AG08396 (cell line): ENCODE data around the gene TTC9B.
"Not testable (repeated sequence)": the region's sequence is repeated elsewhere in the genome, so short reads cannot be mapped to it uniquely, and the experiment has no call there.

Experiments used
- DNase-seq: peaks from one replicate; pipeline ENCODE4 v3.0.0; 2012; ENCODE audit warnings: low spot score, mixed read lengths

TTC9B gene

GRCh38 chr19:40214936-40215335 lies 3.2 kb downstream of the TTC9B start:
- DNase-seq, result no peak

- DNase-seq, result no peak
These were observed 4.2 kb downstream of the TTC9B start for GRCh38 chr19:40213882-40214570.

DNA sequence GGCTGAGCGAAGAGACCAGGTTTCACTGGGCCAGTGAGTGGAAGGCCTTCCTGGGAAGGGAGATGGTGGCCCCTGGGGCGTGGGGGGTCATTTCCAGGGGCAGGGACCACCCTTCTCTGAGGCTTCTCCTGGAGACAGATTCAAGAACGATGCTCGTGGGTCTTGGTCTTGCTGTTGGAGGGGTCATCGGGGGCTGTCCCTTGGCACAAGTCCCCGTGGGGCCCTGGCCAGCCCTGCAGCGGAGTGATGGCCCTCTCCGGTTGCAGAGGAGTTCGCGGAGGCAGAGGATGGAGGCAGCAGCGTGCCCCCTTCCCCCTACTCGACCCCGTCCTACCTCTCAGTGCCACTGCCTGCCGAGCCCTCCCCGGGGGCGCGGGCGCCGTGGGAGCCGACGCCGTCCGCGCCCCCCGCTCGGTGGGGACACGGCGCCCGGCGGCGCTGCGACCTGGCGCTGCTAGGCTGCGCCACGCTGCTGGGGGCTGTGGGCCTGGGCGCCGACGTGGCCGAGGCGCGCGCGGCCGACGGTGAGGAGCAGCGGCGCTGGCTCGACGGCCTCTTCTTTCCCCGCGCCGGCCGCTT lies 4.8 kb downstream of the TTC9B start:
- DNase-seq, result no peak

DNA sequence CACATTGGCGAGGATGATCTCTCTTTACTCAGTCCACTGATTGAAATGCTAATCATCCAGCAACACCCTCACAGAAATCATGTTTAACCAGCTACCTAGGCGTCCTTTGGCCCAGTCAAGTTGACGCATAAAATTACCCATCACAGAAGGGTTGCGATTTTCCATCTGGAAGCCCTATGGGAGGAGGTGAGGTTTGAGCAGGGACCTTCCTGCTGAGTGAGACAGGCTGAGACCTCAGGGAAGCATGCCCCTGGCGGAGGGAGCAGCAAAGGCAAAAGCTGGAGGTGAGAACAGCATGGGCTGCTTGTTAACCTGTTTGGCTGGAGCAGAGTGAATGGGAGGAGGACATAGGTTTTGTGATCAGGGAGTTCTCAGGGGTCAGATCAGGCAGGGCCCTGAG lies 7.3 kb downstream of the TTC9B start:
- no peak for DNase-seq

- DNase-seq, result no peak
These were observed 9.6 kb downstream of the TTC9B start for GRCh38 chr19:40208602-40209001.

- no peak for DNase-seq
These were observed 12.4 kb downstream of the TTC9B start for GRCh38 chr19:40205760-40206159.

- no peak for DNase-seq
These were observed 13.8 kb downstream of the TTC9B start for GRCh38 chr19:40204381-40204780.

- no peak for DNase-seq
These were observed 17.7 kb downstream of the TTC9B start for GRCh38 chr19:40200341-40201099.

- no peak for DNase-seq
These were observed 19.8 kb downstream of the TTC9B start for GRCh38 chr19:40198272-40198990.

DNA sequence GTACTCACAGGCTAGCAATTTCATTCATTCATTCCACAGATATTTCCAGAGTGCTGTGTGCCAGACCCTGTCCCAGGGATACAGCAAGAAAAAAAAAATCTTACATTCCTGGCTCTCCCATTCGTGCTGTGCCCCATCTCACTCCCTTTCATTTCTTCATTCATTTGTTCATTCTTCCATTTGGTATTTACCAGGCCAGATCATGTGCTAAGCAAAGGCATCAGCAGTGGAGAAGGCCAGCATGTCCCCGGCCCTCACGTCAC lies 24.7 kb downstream of the TTC9B start:
- peak; percentile 62 for DNase-seq

DNA sequence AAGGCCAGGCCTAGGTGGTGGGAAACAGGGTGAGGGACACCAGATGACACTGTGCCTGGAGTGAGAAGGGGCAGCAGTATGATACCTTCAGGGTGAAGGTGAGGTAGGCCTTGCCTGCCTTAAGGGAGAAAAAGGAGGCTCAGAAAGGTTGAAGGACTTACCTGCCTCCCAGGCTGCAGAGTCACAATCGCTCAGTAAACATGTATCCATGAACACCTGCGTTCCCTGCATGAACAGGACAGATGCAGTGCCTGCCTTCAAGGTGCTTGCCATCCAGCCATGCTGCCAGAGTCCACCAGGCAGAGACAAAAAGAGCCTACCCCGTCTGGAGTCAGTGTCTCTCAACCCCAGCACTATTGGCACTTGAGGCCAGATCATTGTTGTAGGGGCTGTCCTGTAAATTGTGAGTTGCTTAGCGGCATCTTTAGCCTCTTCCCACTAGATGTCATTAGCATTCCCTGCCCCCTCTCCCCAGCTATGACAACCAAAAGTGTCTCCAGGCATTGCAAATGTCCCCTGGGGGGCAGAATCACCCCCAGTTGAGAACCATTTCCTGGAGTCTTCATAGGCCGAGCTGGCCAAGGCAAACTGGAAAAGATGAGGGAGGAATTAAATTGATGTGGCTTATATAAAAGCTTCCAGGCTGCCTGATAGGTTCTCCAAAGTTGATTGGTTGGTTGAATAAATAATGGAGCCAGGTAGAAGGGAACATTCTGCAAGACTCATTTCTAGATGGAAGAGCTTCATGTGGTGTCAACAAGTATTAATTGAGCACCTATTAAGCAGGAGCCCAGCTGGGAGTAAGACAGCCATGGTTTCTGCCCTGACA lies 25.2 kb downstream of the TTC9B start:
- DNase-seq, result no peak

DNA sequence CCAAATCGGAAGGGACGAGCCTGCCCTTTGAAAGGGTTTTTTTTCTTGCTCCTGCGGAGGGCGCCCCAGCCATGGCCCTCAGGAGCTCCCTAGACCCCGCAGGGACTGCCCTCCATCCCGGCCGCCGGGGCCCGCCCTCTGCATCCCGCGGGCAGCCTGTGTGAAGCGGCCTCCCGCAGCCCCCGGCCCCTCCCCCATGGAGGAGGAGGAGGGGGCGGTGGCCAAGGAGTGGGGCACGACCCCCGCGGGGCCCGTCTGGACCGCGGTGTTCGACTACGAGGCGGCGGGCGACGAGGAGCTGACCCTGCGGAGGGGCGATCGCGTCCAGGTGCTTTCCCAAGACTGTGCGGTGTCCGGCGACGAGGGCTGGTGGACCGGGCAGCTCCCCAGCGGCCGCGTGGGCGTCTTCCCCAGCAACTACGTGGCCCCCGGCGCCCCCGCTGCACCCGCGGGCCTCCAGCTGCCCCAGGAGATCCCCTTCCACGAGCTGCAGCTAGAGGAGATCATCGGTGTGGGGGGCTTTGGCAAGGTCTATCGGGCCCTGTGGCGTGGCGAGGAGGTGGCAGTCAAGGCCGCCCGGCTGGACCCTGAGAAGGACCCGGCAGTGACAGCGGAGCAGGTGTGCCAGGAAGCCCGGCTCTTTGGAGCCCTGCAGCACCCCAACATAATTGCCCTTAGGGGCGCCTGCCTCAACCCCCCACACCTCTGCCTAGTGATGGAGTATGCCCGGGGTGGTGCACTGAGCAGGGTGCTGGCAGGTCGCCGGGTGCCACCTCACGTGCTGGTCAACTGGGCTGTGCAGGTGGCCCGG lies 26.1 kb downstream of the TTC9B start:
- peak; percentile 66 for DNase-seq

GRCh38 chr19:40190891-40191835 lies 27.0 kb downstream of the TTC9B start, which contains the start of gene MAP3K10:
MAP3K10 (plus strand) TSS chr19:40191426; CDS start chr19:40192032, 606 bp downstream.
- peak; percentile 92 for DNase-seq

DNA sequence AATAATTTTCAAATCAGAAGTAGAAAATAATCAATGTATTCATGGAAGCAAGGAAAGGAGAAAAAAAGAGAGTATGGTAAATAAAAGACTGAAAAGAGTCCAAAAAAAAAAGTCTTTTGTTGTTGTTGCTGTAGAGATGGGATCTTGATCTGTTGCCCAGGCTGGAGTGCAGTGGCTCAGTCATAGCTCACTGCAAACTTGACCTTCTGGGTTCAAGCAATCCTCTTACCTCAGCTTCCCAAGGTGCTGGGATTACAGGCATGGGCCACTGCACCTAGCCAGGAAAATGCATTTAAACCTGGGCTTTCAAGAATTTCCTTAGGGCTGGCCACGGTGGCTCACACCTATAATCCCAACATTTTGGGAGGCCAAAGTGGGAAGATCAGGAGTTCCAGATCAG lies 33.9 kb downstream of the TTC9B start:
- no peak for DNase-seq

DNA sequence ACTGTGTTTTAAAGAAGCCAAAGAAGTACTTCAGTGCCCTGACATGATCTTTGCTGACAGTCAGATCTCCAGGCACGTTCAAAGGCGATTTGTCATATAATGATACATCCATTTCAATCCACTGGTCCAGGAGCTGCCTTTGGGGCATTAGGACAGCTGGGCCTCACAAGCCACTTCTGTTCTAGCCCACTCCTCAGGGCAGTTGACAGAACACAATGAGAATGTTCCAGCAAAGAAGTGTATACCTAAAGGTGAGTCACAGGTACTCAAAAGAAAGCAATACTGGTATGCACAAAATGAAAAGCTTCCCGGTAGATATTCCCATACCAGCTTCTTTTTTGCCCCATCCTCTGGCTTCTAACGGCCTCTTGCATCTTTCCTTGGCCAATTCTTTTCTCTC lies 39.4 kb downstream of the TTC9B start:
- no peak for DNase-seq

GRCh38 chr19:40177286-40178070 lies 40.7 kb downstream of the TTC9B start:
- DNase-seq, result no peak

DNA sequence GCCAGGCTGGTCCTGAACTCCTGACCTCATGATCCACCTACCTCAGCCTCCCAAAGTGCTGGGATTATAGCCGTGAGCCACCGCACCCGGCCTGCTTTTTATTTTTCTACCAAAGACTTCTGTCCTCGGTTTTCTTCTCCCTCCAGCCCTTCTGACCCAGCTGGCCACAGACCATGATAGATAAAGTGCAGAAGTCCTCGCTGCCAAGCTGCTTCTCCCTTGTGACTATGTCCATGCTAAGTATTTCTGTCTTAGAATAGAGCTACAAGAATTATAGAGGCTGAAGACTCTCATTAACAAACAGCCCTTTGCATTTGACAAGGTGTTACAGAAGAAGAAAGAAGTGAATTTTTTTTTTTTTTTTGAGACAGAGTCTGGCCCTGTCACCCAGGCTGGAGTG lies 42.4 kb downstream of the TTC9B start:
- no peak for DNase-seq

GRCh38 chr19:40174092-40174491 lies 44.1 kb downstream of the TTC9B start:
- no peak for DNase-seq

GRCh38 chr19:40171293-40171692 lies 46.9 kb downstream of the TTC9B start:
- DNase-seq, result not testable (repeated sequence)
